Epithelial cell of umbilical artery (primary cell): ENCODE data around the gene HNRNPCL2. TPM values are rescaled to one million over a fixed set of nuclear protein-coding genes. Genes with fewer than 3 reads are reported as not detected.

ENCODE experiments used
- total RNA-seq: library from RNA; depleted of rRNA; stranded (reverse); fragments of >200 nt; gene quantifications from 2 replicates; pipeline ENCODE4 v1.2.3, GENCODE V29; 2014

Gene HNRNPCL2
- total RNA-seq = not detected in 2 replicates

DNA sequence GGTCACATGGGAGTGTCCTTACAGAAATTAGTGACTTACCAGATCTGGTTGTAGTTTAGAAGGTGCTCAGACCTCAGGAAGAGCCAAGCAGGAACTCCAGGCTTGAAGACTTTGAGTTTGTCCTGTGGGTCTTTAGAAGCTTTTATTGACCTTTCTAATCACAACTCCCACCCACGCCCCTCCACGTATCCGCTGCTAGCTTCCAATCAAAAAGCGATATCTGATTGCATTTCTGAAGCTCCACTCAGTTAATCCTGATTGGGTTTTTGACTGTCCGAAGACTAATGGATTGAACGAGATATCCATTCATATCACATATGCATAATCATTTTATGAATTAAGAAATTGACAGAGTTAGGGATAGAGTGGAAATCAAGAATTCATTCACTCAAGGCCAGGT is at the start of gene HNRNPCL2:
Gene HNRNPCL2, minus strand, starts transcription at position 101 of the 400 bp plus-strand sequence. CDS start 454 bp downstream, outside the sequence.

DNA sequence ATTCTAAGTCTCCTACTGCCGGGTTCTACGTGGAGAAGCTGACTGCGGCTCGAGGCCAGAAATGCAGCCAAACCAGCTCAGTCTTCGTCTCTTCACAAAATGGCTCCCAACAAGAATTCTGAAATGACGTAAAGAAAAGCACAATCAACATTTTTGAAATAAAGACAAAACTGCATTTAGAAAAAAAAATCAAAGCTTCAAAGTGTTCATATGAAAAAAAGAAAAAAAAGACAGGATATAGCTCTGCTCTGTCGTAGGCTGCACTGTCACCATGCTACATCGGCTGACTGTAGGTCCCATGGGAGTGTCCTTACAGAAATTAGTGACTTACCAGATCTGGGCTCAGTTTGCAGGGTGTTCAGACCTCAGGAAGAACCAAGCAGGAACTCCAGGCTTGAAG is 48.9 kb upstream of the HNRNPCL2 start, which contains the start of gene HNRNPCL4:
Gene HNRNPCL4, minus strand, starts transcription at position 101 of the 400 bp plus-strand sequence. CDS start 164 bp downstream, outside the sequence.

DNA sequence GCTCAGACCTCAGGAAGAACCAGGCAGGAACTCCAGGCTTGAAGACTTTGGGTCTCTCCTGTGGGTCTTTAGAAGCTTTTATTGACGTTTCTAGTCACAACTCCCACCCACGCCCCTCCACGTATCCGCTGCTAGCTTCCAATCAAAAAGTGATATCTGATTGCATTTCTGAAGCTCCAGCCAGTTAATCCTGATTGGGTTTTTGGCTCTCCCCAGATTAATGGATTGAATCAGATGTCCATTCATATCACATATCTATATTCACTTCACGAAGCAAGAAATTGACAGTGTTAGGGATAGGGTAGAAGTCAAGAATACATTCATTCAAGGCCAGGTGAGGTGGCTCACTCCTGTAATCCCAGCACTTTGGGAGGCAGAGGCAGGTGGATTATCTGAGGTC is 39.3 kb upstream of the HNRNPCL2 start, which contains the start of gene PRAMEF26:
Gene PRAMEF26, minus strand, starts transcription at position 101 of the 400 bp plus-strand sequence. CDS start 2,914 bp downstream, outside the sequence.

DNA sequence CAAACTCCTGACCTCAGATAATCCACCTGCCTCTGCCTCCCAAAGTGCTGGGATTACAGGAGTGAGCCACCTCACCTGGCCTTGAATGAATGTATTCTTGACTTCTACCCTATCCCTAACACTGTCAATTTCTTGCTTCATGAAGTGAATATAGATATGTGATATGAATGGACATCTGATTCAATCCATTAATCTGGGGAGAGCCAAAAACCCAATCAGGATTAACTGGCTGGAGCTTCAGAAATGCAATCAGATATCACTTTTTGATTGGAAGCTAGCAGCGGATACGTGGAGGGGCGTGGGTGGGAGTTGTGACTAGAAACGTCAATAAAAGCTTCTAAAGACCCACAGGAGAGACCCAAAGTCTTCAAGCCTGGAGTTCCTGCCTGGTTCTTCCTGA is 46.2 kb downstream of the HNRNPCL2 start, which contains the start of gene PRAMEF25:
Gene PRAMEF25, plus strand, starts transcription at position 301 of the 400 bp plus-strand sequence. CDS start 2,920 bp downstream, outside the sequence.

Other genes starting within 250 kb of the HNRNPCL2 start
- gene PRAMEF4, start 230.7 kb downstream of the HNRNPCL2 start, total RNA-seq = not detected in 2 replicates
- not detected in 2 replicates for gene PRAMEF10, start 218.6 kb downstream of the HNRNPCL2 start, total RNA-seq
- gene PRAMEF7, start 200.2 kb downstream of the HNRNPCL2 start, total RNA-seq = not detected in 2 replicates
- not detected in 2 replicates for gene PRAMEF6, start 169.3 kb downstream of the HNRNPCL2 start, total RNA-seq
- not detected in 2 replicates for gene PRAMEF27, start 60.3 kb downstream of the HNRNPCL2 start, total RNA-seq
- not detected in 2 replicates for gene HNRNPCL3, start 56.1 kb downstream of the HNRNPCL2 start, total RNA-seq
- gene PRAMEF25, start 46.1 kb downstream of the HNRNPCL2 start, total RNA-seq = not detected in 2 replicates
- not detected in 2 replicates for gene PRAMEF26, start 39.2 kb upstream of the HNRNPCL2 start, total RNA-seq
- gene HNRNPCL4, start 48.8 kb upstream of the HNRNPCL2 start, total RNA-seq = not detected in 2 replicates
- gene PRAMEF9, start 55.0 kb upstream of the HNRNPCL2 start, total RNA-seq = not detected in 2 replicates
- gene PRAMEF13, start 84.6 kb upstream of the HNRNPCL2 start, total RNA-seq = not detected in 2 replicates
- gene PRAMEF18, start 109.3 kb upstream of the HNRNPCL2 start, total RNA-seq = not detected in 2 replicates
- not detected in 2 replicates for gene PRAMEF5, start 137.3 kb upstream of the HNRNPCL2 start, total RNA-seq
- not detected in 2 replicates for gene PRAMEF8, start 168.3 kb upstream of the HNRNPCL2 start, total RNA-seq
- gene PRAMEF33, start 186.7 kb upstream of the HNRNPCL2 start, total RNA-seq = not detected in 2 replicates
- not detected in 2 replicates for gene PRAMEF15, start 198.7 kb upstream of the HNRNPCL2 start, total RNA-seq
- not detected in 2 replicates for gene PRAMEF14, start 230.3 kb upstream of the HNRNPCL2 start, total RNA-seq